ENCODE measurements around the gene SPATA9. TPM values are rescaled to one million over a fixed set of nuclear protein-coding genes. Genes with fewer than 3 reads are reported as not detected.
"Not testable (repeated sequence)": the region's sequence is repeated elsewhere in the genome, so short reads cannot be mapped to it uniquely, and the experiment has no call there.

The SPATA9 gene
- total RNA-seq, 2 donors from 2014 or later: 0.70 to 2.0 TPM

DNA sequence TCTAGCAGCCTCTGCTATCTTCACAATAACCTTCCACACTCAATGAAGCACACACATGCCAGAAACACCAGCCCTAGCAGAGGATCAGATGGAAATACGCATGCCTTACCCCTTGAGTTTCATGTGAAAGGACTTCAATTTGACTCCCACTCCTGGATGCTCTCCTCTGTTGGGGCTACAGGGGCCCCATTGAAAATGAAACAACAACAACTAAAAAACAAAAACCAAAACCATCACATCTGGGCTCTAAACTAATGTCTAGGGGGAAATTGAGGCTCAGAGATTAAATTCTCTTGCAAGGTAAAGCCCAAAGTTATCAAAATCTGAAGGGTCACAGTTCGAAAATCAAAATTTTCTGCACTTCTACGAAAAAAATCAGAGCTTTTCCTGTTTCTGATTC is 44.2 kb downstream of the SPATA9 start:
- Mint-ChIP-seq H3K27ac (no peak overlapping the region), H3K36me3 (ENCODE audit: low read depth) (no peaks in the 10 kb centered on the region), H3K4me1 (peaks cover 2% of the 10 kb centered on the region), H3K9me3 (no peaks in the 10 kb centered on the region), H3K27me3 (ENCODE audit: insufficient read depth) (no peaks in the 10 kb centered on the region), H3K4me3 (no peak overlapping the region)
- Histone ChIP-seq H3K27me3 (ENCODE audit: control insufficient read depth, insufficient read depth, low read length, poor library complexity, severe bottlenecking) (no peaks in the 10 kb centered on the region), H3K4me3 (ENCODE audit: low read length) (no peak overlapping the region), H3K9me3 (ENCODE audit: control insufficient read depth, low read length) (peaks cover 6% of the 10 kb centered on the region), H3K4me1 (ENCODE audit: control insufficient read depth, insufficient read depth, low read length) (no peaks in the 10 kb centered on the region), H3K36me3 (ENCODE audit: control insufficient read depth, insufficient read depth, low read length) (no peaks in the 10 kb centered on the region), H3K27ac (ENCODE audit: low read depth, low read length) (no peak overlapping the region), H3K9ac (ENCODE audit: extremely low read depth, low read length, poor library complexity, severe bottlenecking) (no peak overlapping the region)
- 86 to 88% methylated on average over 2 to 3 of the region's 3 CpGs for WGBS, 2 experiments (ENCODE audit: insufficient coverage in 1 of 2, insufficient read length in 1 of 2)
- DNase-seq: no peak
- TF ChIP-seq, protein P1, sequence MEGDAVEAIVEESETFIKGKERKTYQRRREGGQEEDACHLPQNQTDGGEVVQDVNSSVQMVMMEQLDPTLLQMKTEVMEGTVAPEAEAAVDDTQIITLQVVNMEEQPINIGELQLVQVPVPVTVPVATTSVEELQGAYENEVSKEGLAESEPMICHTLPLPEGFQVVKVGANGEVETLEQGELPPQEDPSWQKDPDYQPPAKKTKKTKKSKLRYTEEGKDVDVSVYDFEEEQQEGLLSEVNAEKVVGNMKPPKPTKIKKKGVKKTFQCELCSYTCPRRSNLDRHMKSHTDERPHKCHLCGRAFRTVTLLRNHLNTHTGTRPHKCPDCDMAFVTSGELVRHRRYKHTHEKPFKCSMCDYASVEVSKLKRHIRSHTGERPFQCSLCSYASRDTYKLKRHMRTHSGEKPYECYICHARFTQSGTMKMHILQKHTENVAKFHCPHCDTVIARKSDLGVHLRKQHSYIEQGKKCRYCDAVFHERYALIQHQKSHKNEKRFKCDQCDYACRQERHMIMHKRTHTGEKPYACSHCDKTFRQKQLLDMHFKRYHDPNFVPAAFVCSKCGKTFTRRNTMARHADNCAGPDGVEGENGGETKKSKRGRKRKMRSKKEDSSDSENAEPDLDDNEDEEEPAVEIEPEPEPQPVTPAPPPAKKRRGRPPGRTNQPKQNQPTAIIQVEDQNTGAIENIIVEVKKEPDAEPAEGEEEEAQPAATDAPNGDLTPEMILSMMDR (conservative IDR thresholded peaks at IDR 0.05): no peak

DNA sequence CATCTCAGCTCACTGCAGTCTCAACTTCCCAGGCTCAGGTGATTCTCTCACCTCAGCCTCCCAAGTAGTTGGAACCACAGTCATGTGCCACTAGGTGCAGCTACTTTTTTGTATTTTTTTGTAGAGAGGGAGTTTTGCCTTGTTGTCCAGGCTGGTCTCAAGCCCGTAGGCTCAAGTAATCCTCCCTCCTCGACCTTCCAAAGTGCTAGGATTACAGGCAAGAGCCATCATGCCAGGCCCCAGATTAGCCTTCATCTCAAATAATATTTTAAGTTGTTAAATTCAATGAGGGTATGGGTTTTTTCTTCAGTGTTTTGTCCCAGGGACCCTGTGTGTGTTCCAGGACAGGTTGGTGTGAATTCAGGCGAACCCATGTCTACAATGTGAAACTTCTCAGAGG is 48.7 kb downstream of the SPATA9 start:
- DNase-seq: no peak
- H3K4me3 ChIP-seq (ENCODE audit: low read length): no peak overlapping the region
- no peaks in the 10 kb centered on the region for H3K36me3 ChIP-seq (ENCODE audit: control insufficient read depth, insufficient read depth, low read length)
- peaks cover 4% of the 10 kb centered on the region for H3K4me1 ChIP-seq (ENCODE audit: control insufficient read depth, insufficient read depth, low read length)
- Mint-ChIP-seq H3K9me3 (peaks cover 9% of the 10 kb centered on the region), H3K4me3 (no peak overlapping the region), H3K27me3 (ENCODE audit: insufficient read depth) (no peaks in the 10 kb centered on the region), H3K4me1 (peaks cover 11% of the 10 kb centered on the region), H3K27ac (no peak overlapping the region), H3K36me3 (ENCODE audit: low read depth) (no peaks in the 10 kb centered on the region)
- no peaks in the 10 kb centered on the region for H3K27me3 ChIP-seq (ENCODE audit: control insufficient read depth, insufficient read depth, low read length, poor library complexity, severe bottlenecking)
- H3K9ac ChIP-seq (ENCODE audit: extremely low read depth, low read length, poor library complexity, severe bottlenecking): no peak overlapping the region
- H3K9me3 ChIP-seq (ENCODE audit: control insufficient read depth, low read length): peaks cover 5% of the 10 kb centered on the region
- H3K27ac ChIP-seq (ENCODE audit: low read depth, low read length): no peak overlapping the region
- 91% methylated on average over 3 of the region's 3 CpGs; no CpG with 5 or more reads in 1 of the 2 experiments for WGBS, 2 experiments (ENCODE audit: insufficient coverage in 1 of 2, insufficient read length in 1 of 2)
- TF ChIP-seq, protein P1 (conservative IDR thresholded peaks at IDR 0.05): no peak

DNA sequence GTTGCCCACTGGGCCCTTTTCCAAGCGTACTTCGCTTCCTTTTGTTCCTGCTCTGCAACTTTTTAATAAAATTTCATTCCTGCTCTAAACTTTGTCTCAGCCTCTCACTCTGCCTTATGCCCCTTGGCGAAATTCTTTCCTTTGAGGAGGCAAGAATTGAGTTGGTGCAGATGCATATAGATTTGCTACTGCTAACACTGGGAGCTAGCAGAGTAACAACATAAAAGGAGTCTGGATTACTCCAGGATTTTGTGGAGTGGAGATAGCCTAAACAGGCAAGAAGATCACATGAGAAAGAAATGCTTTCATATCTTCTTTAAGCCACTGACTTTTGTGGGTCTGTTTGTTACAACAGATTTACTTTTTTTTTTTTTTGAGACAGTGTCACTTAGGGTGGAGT is 49.1 kb downstream of the SPATA9 start:
- H3K4me1 ChIP-seq (ENCODE audit: control insufficient read depth, insufficient read depth, low read length): peaks cover 4% of the 10 kb centered on the region
- no peak overlapping the region for H3K9ac ChIP-seq (ENCODE audit: extremely low read depth, low read length, poor library complexity, severe bottlenecking)
- Mint-ChIP-seq H3K4me1 (peaks cover 11% of the 10 kb centered on the region), H3K4me3 (no peak overlapping the region), H3K27me3 (ENCODE audit: insufficient read depth) (no peaks in the 10 kb centered on the region), H3K27ac (no peak overlapping the region), H3K36me3 (ENCODE audit: low read depth) (no peaks in the 10 kb centered on the region), H3K9me3 (peaks cover 13% of the 10 kb centered on the region)
- DNase-seq: no peak
- no peak overlapping the region for H3K4me3 ChIP-seq (ENCODE audit: low read length)
- H3K36me3 ChIP-seq (ENCODE audit: control insufficient read depth, insufficient read depth, low read length): no peaks in the 10 kb centered on the region
- TF ChIP-seq, protein P1 (conservative IDR thresholded peaks at IDR 0.05): no peak
- WGBS, 2 experiments (ENCODE audit: insufficient coverage in 1 of 2, insufficient read length in 1 of 2): 96 to 100% methylated on average over 2 to 3 of the region's 3 CpGs
- peaks cover 9% of the 10 kb centered on the region for H3K9me3 ChIP-seq (ENCODE audit: control insufficient read depth, low read length)
- no peaks in the 10 kb centered on the region for H3K27me3 ChIP-seq (ENCODE audit: control insufficient read depth, insufficient read depth, low read length, poor library complexity, severe bottlenecking)
- no peak overlapping the region for H3K27ac ChIP-seq (ENCODE audit: low read depth, low read length)

DNA sequence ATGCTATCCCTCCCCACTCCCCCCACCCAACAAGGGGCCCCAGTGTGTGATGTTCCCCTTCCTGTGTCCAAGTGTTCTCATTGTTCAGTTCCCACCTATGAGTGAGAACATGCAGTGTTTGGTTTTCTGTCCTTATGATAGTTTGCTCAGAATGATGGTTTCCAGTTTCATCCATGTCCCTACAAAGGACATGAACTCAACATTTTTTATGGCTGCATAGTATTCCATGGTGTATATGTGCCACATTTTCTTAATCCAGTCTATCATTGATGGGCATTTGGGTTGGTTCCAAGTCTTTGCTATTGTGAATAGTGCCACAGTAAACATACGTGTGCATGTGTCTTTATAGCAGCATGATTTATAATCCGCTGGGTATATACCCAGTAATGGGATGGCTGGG is 49.8 kb downstream of the SPATA9 start:
- not testable (repeated sequence) for H3K4me1 ChIP-seq (ENCODE audit: control insufficient read depth, insufficient read depth, low read length); H3K4me3 ChIP-seq (ENCODE audit: low read length); H3K36me3 ChIP-seq (ENCODE audit: control insufficient read depth, insufficient read depth, low read length); H3K27me3 Mint-ChIP-seq (ENCODE audit: insufficient read depth); H3K27ac ChIP-seq (ENCODE audit: low read depth, low read length); H3K4me3 Mint-ChIP-seq; H3K27me3 ChIP-seq (ENCODE audit: control insufficient read depth, insufficient read depth, low read length, poor library complexity, severe bottlenecking); DNase-seq; H3K36me3 Mint-ChIP-seq (ENCODE audit: low read depth); H3K9ac ChIP-seq (ENCODE audit: extremely low read depth, low read length, poor library complexity, severe bottlenecking); H3K27ac Mint-ChIP-seq
- H3K9me3 ChIP-seq (ENCODE audit: control insufficient read depth, low read length): peaks cover 16% of the 10 kb centered on the region
- WGBS, 2 experiments (ENCODE audit: insufficient coverage in 1 of 2, insufficient read length in 1 of 2): 96% methylated on average over 2 of the region's 2 CpGs; no CpG with 5 or more reads in 1 of the 2 experiments
- H3K9me3 Mint-ChIP-seq: peaks cover 19% of the 10 kb centered on the region
- H3K4me1 Mint-ChIP-seq: peaks cover 11% of the 10 kb centered on the region

All from endodermal cell (in vitro differentiated cells).